Mesothelial cell of epicardium (in vitro differentiated cells): Measurements from ENCODE around the gene DOCK10. TPM values are rescaled to one million over a fixed set of nuclear protein-coding genes. Genes with fewer than 3 reads are reported as not detected.
"Not testable (repeated sequence)": the region's sequence is repeated elsewhere in the genome, so short reads cannot be mapped to it uniquely, and the experiment has no call there.

ENCODE experiments used
- DNase-seq, 2 experiments: peaks; one replicate each; pipeline ENCODE4 v3.0.0; 2021; ENCODE audit warnings: low spot score in 2 of 2; ENCODE audit not compliant: unreplicated experiment in 2 of 2
- H3K27ac Mint-ChIP-seq: 2 replicates; pipeline ENCODE4 v1.8.0; 2021; ENCODE audit warnings: mixed read lengths
- H3K27me3 Mint-ChIP-seq: 2 replicates; pipeline ENCODE4 v1.8.0; 2021; ENCODE audit warnings: low read depth, mixed read lengths
- H3K36me3 Mint-ChIP-seq: 2 replicates; pipeline ENCODE4 v1.8.0; 2021; ENCODE audit warnings: mixed read lengths
- H3K4me1 Mint-ChIP-seq: 2 replicates; pipeline ENCODE4 v1.8.0; 2021; ENCODE audit warnings: mixed read lengths
- H3K4me3 Mint-ChIP-seq: 2 replicates; pipeline ENCODE4 v1.8.0; 2021; ENCODE audit warnings: mild to moderate bottlenecking, moderate library complexity, mixed read lengths
- H3K9me3 Mint-ChIP-seq: 2 replicates; pipeline ENCODE4 v1.8.0; 2021; ENCODE audit warnings: mixed read lengths
- total RNA-seq: library from RNA; stranded (reverse); gene quantifications from 3 replicates; pipeline ENCODE4 v1.2.1, GENCODE V29; 2021
- TF ChIP-seq, protein P1 (sequence below): fragments of 200-600 bp; sonication (generic); IDR thresholded peaks from one replicate; pipeline ENCODE4 v1.5.0; 2021; ENCODE audit warnings: antibody characterized with exemption; ENCODE audit not compliant: unreplicated experiment

The DOCK10 gene
- total RNA-seq, 1 donor from 2014 or later = 2.4 TPM

- Mint-ChIP-seq H3K9me3 (peaks cover 4% of the 10 kb centered on the region), H3K4me3 (no peak overlapping the region), H3K4me1 (no peaks in the 10 kb centered on the region)
Observed at GRCh38 chr2:224948859-224949258, 93.4 kb downstream of the DOCK10 start.

DNA sequence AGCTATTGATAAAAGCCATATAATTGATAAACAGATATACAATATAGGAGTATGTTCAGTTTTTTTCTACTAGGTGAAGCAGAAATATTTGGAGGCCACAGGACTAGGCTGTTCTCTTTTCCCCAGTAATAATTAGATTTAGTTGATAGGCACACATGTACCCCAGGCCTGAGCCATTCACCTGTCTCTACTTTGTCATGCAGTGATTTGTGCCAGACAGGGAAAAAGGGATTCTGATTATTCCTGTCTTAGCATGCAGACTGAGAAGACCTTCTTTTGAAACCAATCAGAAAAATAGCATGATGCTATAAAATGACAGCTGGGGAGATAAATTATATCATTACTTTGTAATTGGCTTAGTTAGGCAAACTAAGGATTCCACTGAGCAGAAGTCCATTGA lies 94.3 kb downstream of the DOCK10 start:
- Mint-ChIP-seq H3K36me3 (no peaks in the 10 kb centered on the region), H3K9me3 (peaks cover 4% of the 10 kb centered on the region), H3K27me3 (peaks cover 24% of the 10 kb centered on the region), H3K4me1 (no peaks in the 10 kb centered on the region), H3K4me3 (no peak overlapping the region), H3K27ac (no peak overlapping the region)
- no peak for DNase-seq
- TF ChIP-seq, protein P1, sequence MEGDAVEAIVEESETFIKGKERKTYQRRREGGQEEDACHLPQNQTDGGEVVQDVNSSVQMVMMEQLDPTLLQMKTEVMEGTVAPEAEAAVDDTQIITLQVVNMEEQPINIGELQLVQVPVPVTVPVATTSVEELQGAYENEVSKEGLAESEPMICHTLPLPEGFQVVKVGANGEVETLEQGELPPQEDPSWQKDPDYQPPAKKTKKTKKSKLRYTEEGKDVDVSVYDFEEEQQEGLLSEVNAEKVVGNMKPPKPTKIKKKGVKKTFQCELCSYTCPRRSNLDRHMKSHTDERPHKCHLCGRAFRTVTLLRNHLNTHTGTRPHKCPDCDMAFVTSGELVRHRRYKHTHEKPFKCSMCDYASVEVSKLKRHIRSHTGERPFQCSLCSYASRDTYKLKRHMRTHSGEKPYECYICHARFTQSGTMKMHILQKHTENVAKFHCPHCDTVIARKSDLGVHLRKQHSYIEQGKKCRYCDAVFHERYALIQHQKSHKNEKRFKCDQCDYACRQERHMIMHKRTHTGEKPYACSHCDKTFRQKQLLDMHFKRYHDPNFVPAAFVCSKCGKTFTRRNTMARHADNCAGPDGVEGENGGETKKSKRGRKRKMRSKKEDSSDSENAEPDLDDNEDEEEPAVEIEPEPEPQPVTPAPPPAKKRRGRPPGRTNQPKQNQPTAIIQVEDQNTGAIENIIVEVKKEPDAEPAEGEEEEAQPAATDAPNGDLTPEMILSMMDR = no peak

More at GRCh38 chr2:224948859-224949258, 93.4 kb downstream of the DOCK10 start:
- Mint-ChIP-seq H3K36me3 (no peaks in the 10 kb centered on the region), H3K27me3 (peaks cover 24% of the 10 kb centered on the region), H3K27ac (no peak overlapping the region)
- no peak for DNase-seq
- TF ChIP-seq, protein P1 = no peak

DNA sequence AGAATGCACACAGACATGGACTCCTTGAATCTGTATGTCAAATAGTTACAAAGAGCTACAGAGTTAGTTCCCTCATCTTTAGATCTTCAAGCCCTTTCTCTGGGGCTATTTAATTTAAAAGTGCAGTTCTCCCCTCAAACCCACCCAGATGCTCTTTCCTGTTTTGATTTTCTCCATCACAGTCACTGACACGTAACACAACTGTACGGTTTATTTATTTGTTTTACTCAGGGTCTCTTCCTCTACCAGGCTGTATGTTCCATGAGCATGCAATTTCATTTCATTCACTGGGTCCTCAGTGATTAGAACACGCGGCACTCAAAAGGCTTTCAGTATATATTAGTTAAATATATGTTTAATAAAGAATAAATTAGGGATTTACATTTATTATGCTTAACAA lies 94.7 kb downstream of the DOCK10 start:
- no peaks in the 10 kb centered on the region for H3K4me1 Mint-ChIP-seq
- H3K27me3 Mint-ChIP-seq = peaks cover 24% of the 10 kb centered on the region
- no peak overlapping the region for H3K4me3 Mint-ChIP-seq
- TF ChIP-seq, protein P1 = no peak
- peaks cover 4% of the 10 kb centered on the region for H3K9me3 Mint-ChIP-seq
- DNase-seq = no peak
- no peaks in the 10 kb centered on the region for H3K36me3 Mint-ChIP-seq
- H3K27ac Mint-ChIP-seq = no peak overlapping the region

- Mint-ChIP-seq H3K4me1 (no peaks in the 10 kb centered on the region), H3K27ac (no peak overlapping the region), H3K36me3 (no peaks in the 10 kb centered on the region)
Observed at GRCh38 chr2:224946895-224947294, 95.4 kb downstream of the DOCK10 start.

GRCh38 chr2:224944707-224945547 lies 97.3 kb downstream of the DOCK10 start:
- Mint-ChIP-seq H3K27ac (no peak overlapping the region), H3K4me3 (no peak overlapping the region), H3K27me3 (peaks cover 24% of the 10 kb centered on the region), H3K36me3 (no peaks in the 10 kb centered on the region), H3K9me3 (no peaks in the 10 kb centered on the region), H3K4me1 (no peaks in the 10 kb centered on the region)
- TF ChIP-seq, protein P1 = no peak
- no peak for DNase-seq

More at GRCh38 chr2:224946895-224947294, 95.4 kb downstream of the DOCK10 start:
- H3K9me3 Mint-ChIP-seq = no peaks in the 10 kb centered on the region
- TF ChIP-seq, protein P1 = no peak
- H3K27me3 Mint-ChIP-seq = peaks cover 28% of the 10 kb centered on the region
- H3K4me3 Mint-ChIP-seq = no peak overlapping the region
- no peak for DNase-seq

DNA sequence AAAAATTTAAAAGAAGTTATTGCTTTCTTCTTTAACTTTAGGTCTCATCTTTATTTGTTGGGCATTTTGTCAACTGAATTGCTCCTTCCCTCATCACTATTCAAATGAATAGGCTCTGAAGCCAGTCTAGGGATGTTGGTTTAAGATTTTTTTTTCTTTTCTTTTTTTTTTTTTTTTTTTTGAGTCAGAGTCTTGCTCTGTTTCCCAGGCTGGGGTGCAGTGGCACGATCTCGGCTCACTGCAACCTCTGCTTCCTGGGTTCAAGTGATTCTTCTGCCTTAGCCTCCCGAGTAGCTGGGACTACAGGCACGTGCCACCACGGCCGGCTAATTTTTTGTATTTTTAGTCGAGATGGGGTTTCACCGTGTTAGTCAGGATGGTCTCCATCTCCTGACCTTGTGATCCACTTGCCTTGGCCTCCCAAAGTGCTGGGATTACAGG lies 98.6 kb downstream of the DOCK10 start:
- H3K4me1 Mint-ChIP-seq, H3K9me3 Mint-ChIP-seq, H3K4me3 Mint-ChIP-seq, H3K36me3 Mint-ChIP-seq, DNase-seq, H3K27ac Mint-ChIP-seq: not testable (repeated sequence)
- H3K27me3 Mint-ChIP-seq = peaks cover 24% of the 10 kb centered on the region
